HepG2 (cell line): ENCODE data around the gene GALNTL6. TPM values are rescaled to one million over a fixed set of nuclear protein-coding genes. Genes with fewer than 3 reads are reported as not detected.

Experiments used
- ATAC-seq: fragments of 200-7000 bp; cut with Tn5 transposase; 3 replicates; pipeline ENCODE4 v1.9.1; 2020; ENCODE audit warnings: mild to moderate bottlenecking, moderate library complexity
- BruUV-seq: library from RNA; stranded (reverse); fragments of 400-500 nt; replicated peaks from 2 replicates; lab custom pipeline; 2021; lab: Mats Ljungman, UMichigan
- CTCF ChIA-PET: fragments of 300-600 bp; formaldehyde crosslinking; extraction: SDS; loops from one replicate; lab custom pipeline; 2021; ENCODE audit warnings: low total read pairs, inconsistent platforms, low intra/inter-chr PET ratio; lab: Yijun Ruan, JAX
- POLR2A ChIA-PET: fragments of 350-600 bp; sonication (Branson Sonifier 250); formaldehyde crosslinking; loops from one replicate; lab custom pipeline; 2020; ENCODE audit warnings: antibody characterized with exemption, inconsistent platforms; lab: Yijun Ruan, JAX
- DNase-seq: peaks from one replicate; pipeline ENCODE4 v3.0.0-alpha.2; 2015; ENCODE audit warnings: low spot score
- FAIRE-seq: peaks from 3 replicates; lab custom pipeline; 2011; peaks lifted over from hg19 to GRCh38; lab: Jason Lieb, UNC
- H2AFZ ChIP-seq: one replicate; pipeline ENCODE4 v1.6.1; 2011; ENCODE audit warnings: low read length, inconsistent platforms
- H3K27ac ChIP-seq: fragments of 300-600 bp; 3 replicates; pipeline ENCODE4 v1.8.0; 2011; ENCODE audit warnings: mixed run types, mild to moderate bottlenecking, mixed read lengths, low read length, inconsistent platforms; ENCODE audit not compliant: insufficient read depth; ENCODE audit errors: extremely low read length
- H3K27me3 ChIP-seq, 2 experiments: fragments of 200-600 bp in 1 of 2; 2 replicates in 1 of 2; 3 replicates in 1 of 2; pipeline versions ENCODE4 v1.6.0 to v1.8.0; 2011; ENCODE audit warnings: low read length in 2 of 2, mild to moderate bottlenecking in 2 of 2, moderate library complexity in 2 of 2, inconsistent platforms in 1 of 2; ENCODE audit not compliant: insufficient read depth in 2 of 2, control insufficient read depth in 1 of 2
- H3K36me3 ChIP-seq, 2 experiments: fragments of 200-600 bp in 1 of 2; replicated peaks in 1 of 2; 2 replicates in 1 of 2; 3 replicates in 1 of 2; pipeline versions ENCODE4 v1.5.1 to v1.8.0; 2011; ENCODE audit warnings: low read length in 2 of 2, inconsistent platforms in 1 of 2; ENCODE audit not compliant: insufficient read depth in 2 of 2, control insufficient read depth in 1 of 2
- H3K4me1 ChIP-seq: 2 replicates; pipeline ENCODE4 v1.5.1; 2012; ENCODE audit warnings: low read length, inconsistent platforms; ENCODE audit not compliant: insufficient read depth
- H3K4me2 ChIP-seq: 2 replicates; pipeline ENCODE4 v1.6.0; 2011; ENCODE audit warnings: low read depth, low read length, inconsistent platforms
- H3K4me3 ChIP-seq, 3 experiments: fragments of 200-600 bp in 1 of 3; sonication (generic), shearing (Covaris generic) in 1 of 3; replicated peaks in 1 of 3; 2 replicates each; pipeline ENCODE4 v1.5.1; 2011 to 2016; ENCODE audit warnings: low read length in 3 of 3, inconsistent platforms in 2 of 3, low read depth in 2 of 3, mild to moderate bottlenecking in 2 of 3, control low read depth in 1 of 3, mixed read lengths in 1 of 3; ENCODE audit not compliant: insufficient read depth in 1 of 3
- H3K79me2 ChIP-seq: one replicate; pipeline ENCODE4 v1.6.1; 2011; ENCODE audit warnings: low read length, inconsistent platforms; ENCODE audit not compliant: insufficient read depth
- H3K9ac ChIP-seq: 2 replicates; pipeline ENCODE4 v1.6.0; 2011; ENCODE audit warnings: mild to moderate bottlenecking, low read depth, low read length, inconsistent platforms; ENCODE audit not compliant: insufficient read depth
- H3K9me3 ChIP-seq: 2 replicates; pipeline ENCODE4 v1.5.1; 2012; ENCODE audit warnings: mild to moderate bottlenecking, low read length
- H4K20me1 ChIP-seq: 2 replicates; pipeline ENCODE4 v1.6.0; 2011; ENCODE audit warnings: inconsistent platforms, mild to moderate bottlenecking, low read length, moderate library complexity; ENCODE audit not compliant: insufficient read depth
- CHD4 ChIP-seq: fragments of 200-600 bp; sonication (generic); IDR thresholded peaks from 2 replicates; pipeline ENCODE4 v1.7.0; 2017; ENCODE audit warnings: mild to moderate bottlenecking, low read length, borderline replicate concordance
- HDAC6 ChIP-seq: fragments of 200-600 bp; sonication (generic); IDR thresholded peaks from 2 replicates; pipeline ENCODE4 v1.7.0; 2017; ENCODE audit warnings: mild to moderate bottlenecking, antibody characterized with exemption, low read length, low read depth
- KLF15 ChIP-seq: sonication (generic); formaldehyde crosslinking; IDR thresholded peaks from 2 replicates; pipeline ENCODE4 v1.8.1; 2023; ENCODE audit warnings: borderline replicate concordance, mild to moderate bottlenecking, inconsistent platforms, missing genetic modification reagents, mixed read lengths
- MED13 ChIP-seq: sonication (generic); formaldehyde crosslinking; IDR thresholded peaks from 2 replicates; pipeline ENCODE4 v1.5.0; 2020; ENCODE audit warnings: missing genetic modification reagents
- NCOA1 ChIP-seq: sonication (generic); formaldehyde crosslinking; IDR thresholded peaks from 2 replicates; pipeline ENCODE4 v1.9.0; 2021; ENCODE audit warnings: missing genetic modification reagents
- NR0B2 ChIP-seq: sonication (generic); formaldehyde crosslinking; IDR thresholded peaks from 2 replicates; pipeline ENCODE4 v1.4.0; 2020; ENCODE audit warnings: mild to moderate bottlenecking, missing genetic modification reagents
- NR3C1 ChIP-seq: sonication (generic); formaldehyde crosslinking; IDR thresholded peaks from 2 replicates; pipeline ENCODE4 v1.4.0; 2020; ENCODE audit warnings: missing genetic modification reagents
- SALL1 ChIP-seq: sonication (generic); formaldehyde crosslinking; IDR thresholded peaks from 2 replicates; pipeline ENCODE4 v1.8.0; 2022; ENCODE audit warnings: mild to moderate bottlenecking, missing genetic modification reagents
- ZBTB46 ChIP-seq: sonication (generic); formaldehyde crosslinking; IDR thresholded peaks from 2 replicates; pipeline ENCODE4 v1.4.0; 2020; ENCODE audit warnings: mild to moderate bottlenecking, missing genetic modification reagents, borderline replicate concordance
- ZNF543 ChIP-seq: sonication (generic); formaldehyde crosslinking; IDR thresholded peaks from 2 replicates; pipeline ENCODE4 v1.4.0; 2020; ENCODE audit warnings: mild to moderate bottlenecking, missing genetic modification reagents
- ZNF572 ChIP-seq: sonication (generic); formaldehyde crosslinking; IDR thresholded peaks from 2 replicates; pipeline ENCODE4 v1.5.1; 2020; ENCODE audit warnings: mild to moderate bottlenecking, missing genetic modification reagents
- WGBS: methylation state at CpG from one replicate; pipeline ENCODE4 v1.1.6; 2017; ENCODE audit warnings: low lambda C conversion rate; 5-methylcytosine and 5-hydroxymethylcytosine counted together
- in situ Hi-C: cut with HindIII; loops from 2 replicates; pipeline ENCODE4 v1.10.0; 2017; ENCODE audit warnings: low pct_unique_long_range_greater_than_20kb; ENCODE audit not compliant: extremely low pct_ligation_motif_present
- intact Hi-C: fragments of 100-400 bp; cut with micrococcal nuclease; formaldehyde crosslinking; loops from one replicate; pipeline ENCODE4 v1.10.0; 2022; ENCODE audit not compliant: unreplicated experiment
- polyA plus RNA-seq, 8 experiments: library from polyadenylated mRNA; depleted of rRNA in 3 of 8; stranded (reverse) in 7 of 8; unstranded in 1 of 8; fragments of >200 nt; fragmentation: Illumina TruSeq in 4 of 8; extraction: Trizol in 4 of 8; gene quantifications; 2 replicates each; pipeline versions ENCODE4 v1.2.1 to v1.2.3, GENCODE V29; 2011 to 2016; ENCODE audit warnings: low read depth in 4 of 8, missing spikeins in 1 of 8, mixed read lengths in 1 of 8; ENCODE audit not compliant: insufficient read depth in 1 of 8
- total RNA-seq, 5 experiments: library from RNA; depleted of rRNA; stranded (reverse); fragments of >200 nt; fragmentation: Illumina TruSeq; extraction: Trizol; gene quantifications; 2 replicates each; pipeline ENCODE4 v1.2.3, GENCODE V29; 2016; ENCODE audit warnings: low read depth in 1 of 5
- TF ChIP-seq, protein P1 (sequence below): sonication (generic); formaldehyde crosslinking; IDR thresholded peaks from 2 replicates; pipeline ENCODE4 v1.8.1; 2023; ENCODE audit warnings: missing genetic modification reagents, inconsistent platforms, borderline replicate concordance
- TF ChIP-seq, protein P2 (sequence below): IDR thresholded peaks from 2 replicates; pipeline ENCODE4 v1.6.1; 2018; ENCODE audit warnings: missing genetic modification reagents, mild to moderate bottlenecking, missing compliant biosample characterization

Gene GALNTL6
- total and polyA plus RNA-seq, 2 of the 13 experiments (the other 11 are each of a cell fraction or from before 2014, with no cell fraction given): not detected

- H3K4me1 ChIP-seq: no peaks in the 10 kb centered on the region
- intact Hi-C loops (no loop called here), in situ Hi-C loops (no loop called here)
- H3K4me2 ChIP-seq: no peak overlapping the region
- no peak overlapping the region for H3K27ac ChIP-seq
- peaks cover 58% of the 10 kb centered on the region for H3K9me3 ChIP-seq
- 11% methylated on average over 2 of the region's 2 CpGs for WGBS
- no peaks in the 10 kb centered on the region for H3K79me2 ChIP-seq
- ChIA-PET POLR2A (no interaction called here), CTCF (no interaction called here)
- H4K20me1 ChIP-seq: no peaks in the 10 kb centered on the region
- no peak for DNase-seq
- H3K4me3 ChIP-seq: no peak overlapping the region
- H2AFZ ChIP-seq: no peak overlapping the region
- ATAC-seq: no peak
- no peak overlapping the region for H3K9ac ChIP-seq
- no peaks in the 10 kb centered on the region for H3K27me3 ChIP-seq
- TF ChIP-seq NCOA1 (CRISPR knock-in tag) (no peak), ZBTB46 (CRISPR knock-in tag) (no peak), MED13 (CRISPR knock-in tag) (no peak), NR0B2 (CRISPR knock-in tag) (no peak), KLF15 (CRISPR knock-in tag) (no peak), SALL1 (CRISPR knock-in tag) (no peak), ZNF543 (CRISPR knock-in tag) (no peak), CHD4 (no peak), HDAC6 (no peak), ZNF572 (CRISPR knock-in tag) (no peak), NR3C1 (no peak)
- TF ChIP-seq, protein P1, sequence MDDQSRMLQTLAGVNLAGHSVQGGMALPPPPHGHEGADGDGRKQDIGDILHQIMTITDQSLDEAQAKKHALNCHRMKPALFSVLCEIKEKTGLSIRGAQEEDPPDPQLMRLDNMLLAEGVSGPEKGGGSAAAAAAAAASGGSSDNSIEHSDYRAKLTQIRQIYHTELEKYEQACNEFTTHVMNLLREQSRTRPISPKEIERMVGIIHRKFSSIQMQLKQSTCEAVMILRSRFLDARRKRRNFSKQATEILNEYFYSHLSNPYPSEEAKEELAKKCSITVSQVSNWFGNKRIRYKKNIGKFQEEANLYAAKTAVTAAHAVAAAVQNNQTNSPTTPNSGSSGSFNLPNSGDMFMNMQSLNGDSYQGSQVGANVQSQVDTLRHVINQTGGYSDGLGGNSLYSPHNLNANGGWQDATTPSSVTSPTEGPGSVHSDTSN (CRISPR knock-in tag): no peak
- TF ChIP-seq, protein P2, sequence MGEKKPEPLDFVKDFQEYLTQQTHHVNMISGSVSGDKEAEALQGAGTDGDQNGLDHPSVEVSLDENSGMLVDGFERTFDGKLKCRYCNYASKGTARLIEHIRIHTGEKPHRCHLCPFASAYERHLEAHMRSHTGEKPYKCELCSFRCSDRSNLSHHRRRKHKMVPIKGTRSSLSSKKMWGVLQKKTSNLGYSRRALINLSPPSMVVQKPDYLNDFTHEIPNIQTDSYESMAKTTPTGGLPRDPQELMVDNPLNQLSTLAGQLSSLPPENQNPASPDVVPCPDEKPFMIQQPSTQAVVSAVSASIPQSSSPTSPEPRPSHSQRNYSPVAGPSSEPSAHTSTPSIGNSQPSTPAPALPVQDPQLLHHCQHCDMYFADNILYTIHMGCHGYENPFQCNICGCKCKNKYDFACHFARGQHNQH (CRISPR knock-in tag): no peak
- no peaks in the 10 kb centered on the region for H3K36me3 ChIP-seq
- no peak for FAIRE-seq
- no TSS peak for BruUV-seq
Measured at GRCh38 chr4:172686021-172686420, 872.8 kb downstream of the GALNTL6 start.
